ENCODE measurements around the gene BHLHE40. TPM values are rescaled to one million over a fixed set of nuclear protein-coding genes. Genes with fewer than 3 reads are reported as not detected.
A peak's percentile ranks its signal among the peaks of the same experiment; 100 is the strongest.

Gene BHLHE40
- 100 to 1,000 TPM in 2 of 3 donors, 10 to 100 TPM in 1; 13.8 to 177 (median 135) TPM for total RNA-seq

DNA sequence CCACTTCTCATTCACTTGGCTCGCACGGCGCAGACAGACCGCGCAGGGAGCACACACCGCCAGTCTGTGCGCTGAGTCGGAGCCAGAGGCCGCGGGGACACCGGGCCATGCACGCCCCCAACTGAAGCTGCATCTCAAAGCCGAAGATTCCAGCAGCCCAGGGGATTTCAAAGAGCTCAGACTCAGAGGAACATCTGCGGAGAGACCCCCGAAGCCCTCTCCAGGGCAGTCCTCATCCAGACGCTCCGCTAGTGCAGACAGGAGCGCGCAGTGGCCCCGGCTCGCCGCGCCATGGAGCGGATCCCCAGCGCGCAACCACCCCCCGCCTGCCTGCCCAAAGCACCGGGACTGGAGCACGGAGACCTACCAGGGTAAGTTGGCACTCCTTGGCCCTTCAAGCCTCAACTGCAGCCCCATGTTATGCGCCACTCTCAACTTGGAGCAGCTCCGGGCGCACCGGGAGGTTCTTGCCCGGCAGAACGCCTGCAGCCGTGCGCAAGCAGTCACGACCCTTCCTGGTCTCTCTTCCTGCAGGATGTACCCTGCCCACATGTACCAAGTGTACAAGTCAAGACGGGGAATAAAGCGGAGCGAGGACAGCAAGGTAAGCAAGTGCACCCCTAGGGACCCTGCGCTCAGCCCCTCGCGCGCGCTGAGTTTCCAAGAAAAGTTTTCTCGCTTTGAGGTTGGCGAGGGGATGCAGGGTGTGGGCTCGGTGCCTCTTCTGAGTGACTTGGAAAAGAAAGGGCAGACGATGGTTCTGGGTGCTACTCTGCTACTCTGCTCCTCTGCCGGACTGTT is at the start of gene BHLHE40:
BHLHE40 (plus strand) TSS at position 10 of the 801 bp plus-strand sequence; CDS start at position 292, 282 bp downstream.
- H3K27ac ChIP-seq, result peak within 1 kb of the TSS; percentile 97 to 100
- peaks cover 6 to 24% of the 10 kb centered on the region in 2 donors for H3K4me1 ChIP-seq
- DNase-seq (ENCODE audit: low spot score in 2 of 2), result peak in 1 of 2 donors; percentile 44
- intact Hi-C loops (cut with DNase I; ENCODE audit: low total_unique reads), result loop anchor here (5.0 kb wide), 1 partner anchor 252 kb away; no protein-coding TSS in a partner anchor
- TF ChIP-seq POLR2AphosphoS5 (IDR thresholded peaks at IDR 0.05) (peak; percentile 14 to 57 (median 35)), POLR2A (IDR thresholded peaks at IDR 0.05) (peak; percentile 49)
- TF ChIP-seq, protein P1, sequence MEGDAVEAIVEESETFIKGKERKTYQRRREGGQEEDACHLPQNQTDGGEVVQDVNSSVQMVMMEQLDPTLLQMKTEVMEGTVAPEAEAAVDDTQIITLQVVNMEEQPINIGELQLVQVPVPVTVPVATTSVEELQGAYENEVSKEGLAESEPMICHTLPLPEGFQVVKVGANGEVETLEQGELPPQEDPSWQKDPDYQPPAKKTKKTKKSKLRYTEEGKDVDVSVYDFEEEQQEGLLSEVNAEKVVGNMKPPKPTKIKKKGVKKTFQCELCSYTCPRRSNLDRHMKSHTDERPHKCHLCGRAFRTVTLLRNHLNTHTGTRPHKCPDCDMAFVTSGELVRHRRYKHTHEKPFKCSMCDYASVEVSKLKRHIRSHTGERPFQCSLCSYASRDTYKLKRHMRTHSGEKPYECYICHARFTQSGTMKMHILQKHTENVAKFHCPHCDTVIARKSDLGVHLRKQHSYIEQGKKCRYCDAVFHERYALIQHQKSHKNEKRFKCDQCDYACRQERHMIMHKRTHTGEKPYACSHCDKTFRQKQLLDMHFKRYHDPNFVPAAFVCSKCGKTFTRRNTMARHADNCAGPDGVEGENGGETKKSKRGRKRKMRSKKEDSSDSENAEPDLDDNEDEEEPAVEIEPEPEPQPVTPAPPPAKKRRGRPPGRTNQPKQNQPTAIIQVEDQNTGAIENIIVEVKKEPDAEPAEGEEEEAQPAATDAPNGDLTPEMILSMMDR (IDR thresholded peaks at IDR 0.05), result no peak
- H3K4me3 ChIP-seq, result peak within 1 kb of the TSS; percentile 82 to 96 (median 95)
- no peaks in the 10 kb centered on the region for H3K27me3 ChIP-seq
- H3K36me3 ChIP-seq, result no peaks in the 10 kb centered on the region
- no peaks in the 10 kb centered on the region for H3K9me3 ChIP-seq

DNA sequence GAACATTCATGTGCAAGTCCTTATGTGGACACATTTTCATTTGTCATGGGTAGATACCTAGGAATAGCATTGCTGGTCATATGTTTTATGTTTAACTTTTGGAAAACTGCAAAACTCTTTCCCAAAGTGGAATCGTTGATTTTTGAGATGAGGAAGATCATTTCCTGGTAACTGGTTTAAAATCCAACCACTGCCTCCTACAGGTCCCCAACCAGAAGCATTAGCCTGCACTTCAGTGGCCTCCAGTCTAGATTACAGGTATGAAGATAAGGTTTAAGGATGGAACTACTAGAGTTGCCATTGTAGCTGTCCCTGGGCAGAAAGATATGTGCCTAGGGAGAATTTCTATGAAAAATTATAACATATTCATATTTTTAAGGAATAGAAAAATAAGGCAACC is 48.7 kb upstream of the BHLHE40 start:
- H3K4me1 ChIP-seq, result no peaks in the 10 kb centered on the region
- no peak for DNase-seq (ENCODE audit: low spot score in 2 of 2)
- no peak overlapping the region for H3K27ac ChIP-seq
- no peaks in the 10 kb centered on the region for H3K27me3 ChIP-seq
- TF ChIP-seq POLR2A (IDR thresholded peaks at IDR 0.05) (no peak), POLR2AphosphoS5 (IDR thresholded peaks at IDR 0.05) (no peak)
- TF ChIP-seq, protein P1 (IDR thresholded peaks at IDR 0.05), result no peak
- H3K4me3 ChIP-seq, result no peak overlapping the region
- no peaks in the 10 kb centered on the region for H3K36me3 ChIP-seq
- intact Hi-C loops (cut with DNase I; ENCODE audit: low total_unique reads), result no loop called here
- no peaks in the 10 kb centered on the region for H3K9me3 ChIP-seq

DNA sequence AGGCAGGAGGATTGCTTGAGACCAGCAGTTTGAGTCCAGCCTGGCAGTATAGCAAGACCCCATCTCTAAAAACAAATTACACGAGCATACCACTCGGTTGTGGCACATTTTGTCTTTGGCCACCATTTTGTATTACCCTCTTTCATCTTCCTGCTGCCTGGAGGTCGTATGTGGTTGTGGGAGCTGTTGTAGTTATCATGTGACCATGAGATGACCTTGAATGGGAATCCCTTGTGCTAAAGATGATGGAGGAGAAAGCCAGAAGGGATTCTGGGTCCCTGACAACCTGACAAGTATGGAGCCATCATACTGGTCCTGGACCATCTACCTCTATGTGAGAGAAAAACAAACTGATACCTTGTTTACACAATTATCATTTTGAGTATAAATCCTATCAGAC is 45.2 kb upstream of the BHLHE40 start:
- Histone ChIP-seq H3K27me3 (no peaks in the 10 kb centered on the region), H3K9me3 (no peaks in the 10 kb centered on the region), H3K27ac (no peak overlapping the region), H3K36me3 (no peaks in the 10 kb centered on the region), H3K4me3 (no peak overlapping the region), H3K4me1 (no peaks in the 10 kb centered on the region)
- intact Hi-C loops (cut with DNase I; ENCODE audit: low total_unique reads), result no loop called here
- TF ChIP-seq POLR2A (IDR thresholded peaks at IDR 0.05) (no peak), POLR2AphosphoS5 (IDR thresholded peaks at IDR 0.05) (no peak)
- TF ChIP-seq, protein P1 (IDR thresholded peaks at IDR 0.05), result no peak
- DNase-seq (ENCODE audit: low spot score in 2 of 2), result no peak

DNA sequence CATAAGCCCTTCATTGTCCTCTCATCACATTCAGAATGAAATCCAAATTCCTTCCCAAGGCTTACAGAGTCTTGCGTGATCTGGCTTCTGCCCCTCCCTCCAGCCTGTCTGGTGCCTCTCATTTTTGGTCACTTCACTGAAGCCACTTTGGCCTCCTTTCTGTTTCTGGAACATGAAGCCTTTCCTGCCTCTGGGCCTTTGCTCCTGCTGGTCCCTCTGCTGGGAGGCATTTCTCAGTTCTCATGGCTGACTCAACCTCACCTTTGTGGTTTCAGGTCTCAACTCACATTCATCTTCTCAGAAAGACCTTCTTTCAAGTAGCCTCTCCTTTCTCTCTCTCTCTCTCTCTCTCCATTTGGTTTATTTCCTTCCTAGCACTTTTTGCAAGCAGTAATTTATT is 43.9 kb upstream of the BHLHE40 start:
- TF ChIP-seq, protein P1 (IDR thresholded peaks at IDR 0.05), result no peak
- TF ChIP-seq POLR2AphosphoS5 (IDR thresholded peaks at IDR 0.05) (no peak), POLR2A (IDR thresholded peaks at IDR 0.05) (no peak)
- no peak for DNase-seq (ENCODE audit: low spot score in 2 of 2)
- Histone ChIP-seq H3K9me3 (no peaks in the 10 kb centered on the region), H3K4me1 (no peaks in the 10 kb centered on the region), H3K36me3 (no peaks in the 10 kb centered on the region), H3K27ac (no peak overlapping the region), H3K4me3 (no peak overlapping the region), H3K27me3 (no peaks in the 10 kb centered on the region)
- intact Hi-C loops (cut with DNase I; ENCODE audit: low total_unique reads), result no loop called here

DNA sequence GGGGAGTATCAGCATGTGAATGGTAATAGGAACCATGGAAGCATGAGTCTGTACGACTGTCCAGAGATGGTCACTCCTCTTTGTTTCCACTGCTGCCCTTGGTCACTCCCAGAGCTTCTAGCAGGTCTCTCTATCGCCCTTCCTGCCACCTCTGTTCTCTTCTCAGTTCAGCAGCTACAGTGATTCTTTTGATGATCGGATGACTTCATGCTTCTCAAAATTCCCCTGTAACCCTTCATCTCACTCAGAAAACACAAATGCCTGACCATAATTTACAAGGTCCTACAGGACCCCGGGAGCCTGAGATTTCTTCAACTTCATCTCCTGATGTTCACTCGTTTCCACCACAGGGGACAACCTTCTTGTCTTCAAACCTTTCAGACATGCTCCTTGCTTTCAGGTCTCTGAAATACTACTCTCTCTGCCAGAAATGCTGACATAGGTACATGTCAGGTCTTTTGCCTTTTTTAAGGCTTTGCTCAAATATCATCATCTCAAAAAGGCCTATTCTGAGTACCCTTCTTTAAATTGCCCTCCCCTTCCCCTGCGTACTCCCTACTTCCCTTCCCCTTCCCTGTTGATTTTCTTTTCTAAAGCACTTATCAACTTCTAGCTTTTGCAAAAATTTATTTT is 42.1 kb upstream of the BHLHE40 start:
- Histone ChIP-seq H3K27ac (no peak overlapping the region), H3K4me3 (no peak overlapping the region), H3K4me1 (no peaks in the 10 kb centered on the region), H3K9me3 (no peaks in the 10 kb centered on the region), H3K36me3 (no peaks in the 10 kb centered on the region), H3K27me3 (no peaks in the 10 kb centered on the region)
- DNase-seq (ENCODE audit: low spot score in 2 of 2), result no peak
- intact Hi-C loops (cut with DNase I; ENCODE audit: low total_unique reads), result no loop called here
- no peak for TF ChIP-seq POLR2AphosphoS5 (IDR thresholded peaks at IDR 0.05)
- no peak for TF ChIP-seq POLR2A (IDR thresholded peaks at IDR 0.05)
- TF ChIP-seq, protein P1 (IDR thresholded peaks at IDR 0.05), result no peak
